CD14-positive monocyte (primary cell): ENCODE data around the gene STAT4. TPM values are rescaled to one million over a fixed set of nuclear protein-coding genes. Genes with fewer than 3 reads are reported as not detected.

ENCODE experiments used
- DNase-seq, 3 donors: peaks; one replicate each; pipeline ENCODE4 v3.0.0-alpha.2; 2011 to 2022
- H2AFZ ChIP-seq: 2 replicates; pipeline ENCODE4 v1.6.0; 2012; ENCODE audit warnings: mild to moderate bottlenecking, low read depth, low read length, inconsistent platforms; ENCODE audit not compliant: insufficient read depth, poor library complexity, severe bottlenecking
- H3K27ac ChIP-seq, 2 donors: 1 replicate in 1 of 2; 2 replicates in 1 of 2; pipeline ENCODE4 v1.5.1; 2012 to 2013; ENCODE audit warnings: low read length in 2 of 2, control low read depth in 1 of 2, inconsistent platforms in 1 of 2, low read depth in 1 of 2, mild to moderate bottlenecking in 1 of 2
- H3K27me3 ChIP-seq, 2 donors: one replicate each; pipeline versions ENCODE4 v1.6.0 to v1.6.1; 2011 to 2013; ENCODE audit warnings: low read length in 2 of 2; ENCODE audit not compliant: control insufficient read depth in 2 of 2, insufficient read depth in 2 of 2
- H3K36me3 ChIP-seq, 2 donors: replicated peaks in 1 of 2; 1 replicate in 1 of 2; 2 replicates in 1 of 2; pipeline versions ENCODE4 v1.5.1 to v1.6.1; 2012 to 2013; ENCODE audit warnings: low read length in 2 of 2, control low read depth in 1 of 2, inconsistent platforms in 1 of 2, mild to moderate bottlenecking in 1 of 2; ENCODE audit not compliant: insufficient read depth in 2 of 2, control insufficient read depth in 1 of 2
- H3K4me1 ChIP-seq, 2 donors: 1 replicate in 1 of 2; 2 replicates in 1 of 2; pipeline versions ENCODE4 v1.5.1 to v1.6.1; 2012 to 2013; ENCODE audit warnings: low read length in 2 of 2, control low read depth in 1 of 2, inconsistent platforms in 1 of 2, mild to moderate bottlenecking in 1 of 2, moderate library complexity in 1 of 2; ENCODE audit not compliant: insufficient read depth in 2 of 2, control insufficient read depth in 1 of 2
- H3K4me2 ChIP-seq: replicated peaks from 2 replicates; pipeline ENCODE3; 2012; ENCODE audit warnings: low read length, moderate library complexity, mild to moderate bottlenecking; ENCODE audit not compliant: poor library complexity, severe bottlenecking; ENCODE audit errors: extremely low read depth
- H3K4me3 ChIP-seq, 3 experiments: fragments of 200-600 bp in 1 of 3; sonication (generic) in 1 of 3; replicated peaks in 1 of 3; 1 replicate in 2 of 3; 2 replicates in 1 of 3; pipeline ENCODE4 v1.5.1; 2011 to 2013; ENCODE audit warnings: low read length in 3 of 3, mild to moderate bottlenecking in 3 of 3, control low read depth in 2 of 3, low read depth in 2 of 3, inconsistent platforms in 1 of 3, moderate library complexity in 1 of 3
- H3K79me2 ChIP-seq: 2 replicates; pipeline ENCODE4 v1.6.0; 2012; ENCODE audit warnings: mild to moderate bottlenecking, control low read depth, inconsistent platforms, low read length, moderate library complexity; ENCODE audit not compliant: insufficient read depth
- H3K9ac ChIP-seq: 2 replicates; pipeline ENCODE4 v1.6.0; 2017; ENCODE audit warnings: low read length, mild to moderate bottlenecking; ENCODE audit not compliant: insufficient read depth, poor library complexity, severe bottlenecking
- H3K9me3 ChIP-seq, 2 donors: replicated peaks in 1 of 2; 1 replicate in 1 of 2; 2 replicates in 1 of 2; pipeline versions ENCODE4 v1.5.1 to v1.6.1; 2012 to 2013; ENCODE audit warnings: low read length in 2 of 2, control low read depth in 1 of 2; ENCODE audit not compliant: control insufficient read depth in 1 of 2, insufficient read depth in 1 of 2
- H4K20me1 ChIP-seq: 2 replicates; pipeline ENCODE4 v1.6.0; 2012; ENCODE audit warnings: mild to moderate bottlenecking, low read length, control low read depth, moderate library complexity; ENCODE audit not compliant: insufficient read depth
- H3K27ac Mint-ChIP-seq, 7 donors: one replicate each; pipeline ENCODE4 v1.8.0; 2020; ENCODE audit warnings: mild to moderate bottlenecking in 7 of 7, mixed read lengths in 7 of 7, moderate library complexity in 6 of 7, inconsistent platforms in 2 of 7
- H3K27me3 Mint-ChIP-seq, 3 donors: one replicate each; pipeline ENCODE4 v1.8.0; 2021 to 2022; ENCODE audit warnings: low read depth in 3 of 3, mild to moderate bottlenecking in 3 of 3, mixed read lengths in 3 of 3, moderate library complexity in 3 of 3, inconsistent platforms in 1 of 3
- H3K36me3 Mint-ChIP-seq, 2 donors: one replicate each; pipeline ENCODE4 v1.8.0; 2020; ENCODE audit warnings: mixed read lengths in 2 of 2, inconsistent platforms in 1 of 2, mild to moderate bottlenecking in 1 of 2
- H3K4me1 Mint-ChIP-seq: one replicate; pipeline ENCODE4 v1.8.0; 2020; ENCODE audit warnings: mild to moderate bottlenecking, mixed read lengths
- H3K4me3 Mint-ChIP-seq, 2 donors: one replicate each; pipeline ENCODE4 v1.8.0; 2020; ENCODE audit warnings: mild to moderate bottlenecking in 2 of 2, mixed read lengths in 2 of 2, moderate library complexity in 1 of 2
- H3K9me3 Mint-ChIP-seq, 7 donors: one replicate each; pipeline ENCODE4 v1.8.0; 2020 to 2022; ENCODE audit warnings: mixed read lengths in 7 of 7, mild to moderate bottlenecking in 6 of 7, moderate library complexity in 6 of 7, inconsistent platforms in 2 of 7
- CTCF ChIP-seq: fragments of 200-600 bp; IDR thresholded peaks from one replicate; pipeline ENCODE4 v1.8.0; 2022; ENCODE audit warnings: antibody characterized with exemption, mild to moderate bottlenecking
- WGBS: methylation state at CpG from one replicate; pipeline ENCODE4 v1.1.5; 2013; ENCODE audit warnings: missing lambda C conversion rate; ENCODE audit not compliant: insufficient coverage; 5-methylcytosine and 5-hydroxymethylcytosine counted together
- intact Hi-C, 2 donors: fragments of 100-400 bp; cut with micrococcal nuclease; formaldehyde crosslinking; loops; one replicate each; pipeline versions ENCODE4 v1.15.0 to v1.15.1; 2023
- polyA plus RNA-seq, 3 donors: library from polyadenylated mRNA; depleted of rRNA in 1 of 3; unstranded in 2 of 3; stranded (reverse) in 1 of 3; fragments of 300-500 nt in 2 of 3; fragments of >200 nt in 1 of 3; fragmentation: Illumina TruSeq in 2 of 3; gene quantifications; 1 replicate in 2 of 3; 2 replicates in 1 of 3; pipeline ENCODE4 v1.2.3, GENCODE V29; 2012 to 2021

Gene STAT4
- polyA plus RNA-seq, 3 donors: 0.31 to 0.52 (median 0.31) TPM

GRCh38 chr2:191105082-191105481, 45.7 kb downstream of the STAT4 start:
- peak in 1 of 3 donors; percentile 9 for DNase-seq
- Histone ChIP-seq H3K4me1 (peaks cover 0 to 9% of the 10 kb centered on the region in 2 donors), H3K27ac (no peak overlapping the region), H3K9ac (no peak overlapping the region), H3K36me3 (no peaks in the 10 kb centered on the region), H3K4me3 (no peak overlapping the region), H3K4me2 (no peak overlapping the region), H3K79me2 (no peaks in the 10 kb centered on the region), H2AFZ (no peak overlapping the region), H3K27me3 (no peaks in the 10 kb centered on the region), H4K20me1 (no peaks in the 10 kb centered on the region), H3K9me3 (no peaks in the 10 kb centered on the region)
- Mint-ChIP-seq H3K9me3 (peaks cover 0 to 2% (median 0%) of the 10 kb centered on the region in 7 donors), H3K27ac (peak overlapping the region in 1 of 7 donors; percentile 1), H3K27me3 (peaks cover 0 to 2% (median 0%) of the 10 kb centered on the region in 3 donors), H3K4me1 (peaks cover 9% of the 10 kb centered on the region), H3K4me3 (no peak overlapping the region), H3K36me3 (no peaks in the 10 kb centered on the region)
- WGBS: 82% methylated on average over 2 of the region's 3 CpGs
- TF ChIP-seq CTCF: no peak
- intact Hi-C loops: no loop called here

DNA sequence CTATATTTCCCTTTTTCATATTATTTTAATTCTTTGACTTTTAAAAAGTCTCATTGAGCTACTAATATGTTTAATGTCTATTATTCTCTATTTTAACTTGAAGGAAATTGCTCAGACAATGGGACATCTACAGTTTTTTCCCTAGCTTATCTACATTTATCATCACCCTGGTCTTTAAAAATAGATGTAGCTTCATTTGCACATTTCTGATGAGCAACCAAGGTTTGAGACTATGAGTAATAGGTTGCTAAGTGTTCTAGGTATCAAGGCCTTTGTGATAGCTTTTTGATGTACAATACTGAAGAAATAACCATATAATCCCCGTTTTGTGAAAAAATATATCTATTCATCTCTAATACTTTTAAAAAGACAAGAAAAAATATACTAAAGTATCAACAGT, 47.0 kb downstream of the STAT4 start:
- TF ChIP-seq CTCF: no peak
- Histone ChIP-seq H3K36me3 (no peaks in the 10 kb centered on the region), H3K27ac (no peak overlapping the region), H3K4me2 (no peak overlapping the region), H3K9me3 (no peaks in the 10 kb centered on the region), H3K9ac (no peak overlapping the region), H3K4me3 (no peak overlapping the region), H3K4me1 (peaks cover 0 to 9% of the 10 kb centered on the region in 2 donors), H2AFZ (no peak overlapping the region), H3K27me3 (no peaks in the 10 kb centered on the region), H4K20me1 (no peaks in the 10 kb centered on the region), H3K79me2 (no peaks in the 10 kb centered on the region)
- WGBS: no CpG with 5 or more reads among the region's 1 CpG
- Mint-ChIP-seq H3K27ac (no peak overlapping the region), H3K9me3 (peaks cover 0 to 2% (median 0%) of the 10 kb centered on the region in 7 donors), H3K27me3 (peaks cover 0 to 2% (median 0%) of the 10 kb centered on the region in 3 donors), H3K4me1 (peaks cover 9% of the 10 kb centered on the region), H3K36me3 (no peaks in the 10 kb centered on the region), H3K4me3 (no peak overlapping the region)
- intact Hi-C loops: no loop called here
- DNase-seq: peak in 1 of 3 donors; percentile 5
